Muscle of back (tissue), 11 donors: ENCODE data around the gene EP400. TPM values are rescaled to one million over a fixed set of nuclear protein-coding genes. Genes with fewer than 3 reads are reported as not detected.
"Not testable (repeated sequence)": the region's sequence is repeated elsewhere in the genome, so short reads cannot be mapped to it uniquely, and the experiment has no call there.

Source experiments
- DNase-seq, 3 donors: peaks; one replicate each; pipeline versions ENCODE4 v3.0.0 to v3.0.0-alpha.2; 2013
- polyA plus RNA-seq, 10 donors: library from polyadenylated mRNA; unstranded; fragments of 120-200 nt; gene quantifications; one replicate each; pipeline ENCODE4 v1.2.1, GENCODE V29; 2013; ENCODE audit not compliant: insufficient read length in 10 of 10

EP400 gene
- polyA plus RNA-seq, 10 donors: 18.9 to 31.9 (median 23.4) TPM

DNA sequence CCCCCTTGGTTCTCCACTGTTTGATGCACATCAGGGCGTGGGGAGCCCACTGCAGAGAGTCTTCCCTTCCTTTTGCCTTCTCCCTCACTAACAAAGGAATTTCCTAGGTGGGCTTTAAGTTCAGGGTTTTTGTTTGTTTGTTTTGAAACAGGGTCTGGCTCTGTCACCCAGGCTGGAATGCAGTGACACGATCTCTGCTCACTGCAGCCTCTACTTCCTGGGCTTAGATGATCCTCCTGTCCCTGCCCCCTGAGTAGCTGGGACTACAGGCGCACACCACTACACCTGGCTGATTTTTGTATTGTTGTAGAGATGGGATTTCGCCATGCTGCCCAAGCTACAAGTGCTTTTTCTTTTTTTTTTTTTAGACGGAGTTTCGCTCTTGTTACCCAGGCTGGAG lies 33.8 kb downstream of the EP400 start:
- no peak for DNase-seq

DNA sequence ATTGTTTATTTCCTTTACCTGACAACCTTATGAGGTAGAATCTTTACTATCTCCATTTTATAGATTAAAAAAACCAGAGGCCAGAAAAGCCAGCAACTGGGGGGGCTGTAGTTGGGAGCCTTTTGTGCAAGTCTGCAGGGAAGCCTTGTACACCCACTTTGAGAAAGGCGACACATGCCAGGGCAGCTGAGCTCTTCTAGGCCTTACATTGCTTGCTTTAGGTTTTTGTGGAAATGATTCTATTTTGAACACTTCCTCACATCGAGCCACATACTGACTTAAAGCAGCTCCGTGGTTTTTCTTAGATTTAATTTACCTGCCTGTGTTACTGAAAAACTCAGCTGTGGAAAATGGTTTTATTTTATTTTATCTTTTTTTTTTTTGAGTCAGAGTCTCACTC lies 34.6 kb downstream of the EP400 start:
- no peak for DNase-seq

DNA sequence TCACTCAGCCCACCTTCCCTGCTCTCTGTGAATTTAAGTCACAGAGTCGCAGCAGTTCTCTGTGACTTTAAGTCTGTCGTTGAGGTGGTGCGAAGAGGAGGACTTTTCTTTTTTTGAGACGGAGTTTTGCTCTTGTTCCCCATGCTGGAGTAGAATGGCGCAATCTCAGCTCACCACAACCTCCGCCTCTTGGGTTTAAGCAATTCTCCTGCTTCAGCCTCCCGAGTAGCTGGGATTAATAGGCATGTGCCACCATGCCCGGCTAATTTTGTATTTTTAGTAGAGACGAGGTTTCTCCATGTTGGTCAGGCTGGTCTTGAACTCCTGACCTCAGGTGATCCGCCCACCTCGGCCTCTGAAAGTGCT lies 35.8 kb downstream of the EP400 start:
- DNase-seq: not testable (repeated sequence)

DNA sequence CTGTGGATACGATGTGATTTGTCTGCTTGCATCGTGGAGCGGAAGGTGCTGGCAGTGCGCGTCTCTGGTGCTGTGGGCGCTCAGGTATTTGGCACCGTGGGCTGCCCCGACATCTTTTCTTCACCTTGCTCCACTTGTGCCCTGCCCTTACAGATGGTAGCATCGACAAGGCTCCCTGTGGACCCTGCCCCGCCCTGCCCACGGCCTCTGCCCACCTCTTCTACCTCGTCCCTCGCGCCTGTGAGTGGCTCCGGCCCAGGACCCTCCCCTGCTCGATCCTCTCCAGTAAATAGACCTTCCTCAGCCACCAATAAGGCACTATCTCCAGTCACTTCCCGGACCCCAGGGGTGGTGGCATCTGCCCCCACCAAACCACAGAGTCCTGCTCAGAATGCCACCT lies 36.6 kb downstream of the EP400 start:
- DNase-seq: no peak

DNA sequence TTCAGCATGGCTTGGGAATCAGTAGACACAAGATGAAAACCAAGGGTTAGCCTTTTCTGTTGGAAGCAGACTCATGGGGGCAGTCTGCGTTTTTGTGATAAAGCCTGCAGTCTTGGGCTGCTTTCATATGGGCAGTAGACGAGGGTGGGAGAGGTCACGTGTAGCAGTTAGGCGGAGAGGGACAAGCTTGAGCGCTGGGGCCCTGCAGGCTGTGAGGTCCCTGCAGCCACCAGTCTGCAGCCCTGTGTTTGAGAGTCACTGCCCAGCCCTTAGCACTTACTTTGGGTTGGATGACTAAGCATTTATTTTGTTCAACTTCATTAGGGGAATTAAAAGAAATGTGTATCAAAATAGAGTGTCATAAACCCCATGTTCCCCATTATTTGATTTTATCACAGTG lies 37.2 kb downstream of the EP400 start:
- DNase-seq: no peak

DNA sequence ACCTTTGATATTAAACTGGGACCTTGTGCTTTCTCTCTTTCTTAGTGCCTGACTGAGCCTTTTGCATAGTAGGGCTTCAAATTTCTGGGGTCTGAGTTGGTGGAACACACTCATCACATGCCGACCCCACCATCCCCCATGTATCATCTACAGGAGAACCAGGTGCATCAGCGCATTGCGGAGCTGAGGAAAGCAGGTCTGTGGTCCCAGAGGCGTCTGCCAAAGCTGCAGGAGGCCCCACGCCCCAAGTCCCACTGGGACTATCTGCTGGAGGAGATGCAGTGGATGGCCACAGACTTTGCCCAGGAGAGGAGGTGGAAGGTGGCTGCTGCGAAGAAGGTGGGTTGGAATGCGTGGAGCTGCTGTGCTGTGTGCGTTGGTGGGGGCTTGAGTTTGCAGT lies 37.8 kb downstream of the EP400 start:
- DNase-seq: no peak

DNA sequence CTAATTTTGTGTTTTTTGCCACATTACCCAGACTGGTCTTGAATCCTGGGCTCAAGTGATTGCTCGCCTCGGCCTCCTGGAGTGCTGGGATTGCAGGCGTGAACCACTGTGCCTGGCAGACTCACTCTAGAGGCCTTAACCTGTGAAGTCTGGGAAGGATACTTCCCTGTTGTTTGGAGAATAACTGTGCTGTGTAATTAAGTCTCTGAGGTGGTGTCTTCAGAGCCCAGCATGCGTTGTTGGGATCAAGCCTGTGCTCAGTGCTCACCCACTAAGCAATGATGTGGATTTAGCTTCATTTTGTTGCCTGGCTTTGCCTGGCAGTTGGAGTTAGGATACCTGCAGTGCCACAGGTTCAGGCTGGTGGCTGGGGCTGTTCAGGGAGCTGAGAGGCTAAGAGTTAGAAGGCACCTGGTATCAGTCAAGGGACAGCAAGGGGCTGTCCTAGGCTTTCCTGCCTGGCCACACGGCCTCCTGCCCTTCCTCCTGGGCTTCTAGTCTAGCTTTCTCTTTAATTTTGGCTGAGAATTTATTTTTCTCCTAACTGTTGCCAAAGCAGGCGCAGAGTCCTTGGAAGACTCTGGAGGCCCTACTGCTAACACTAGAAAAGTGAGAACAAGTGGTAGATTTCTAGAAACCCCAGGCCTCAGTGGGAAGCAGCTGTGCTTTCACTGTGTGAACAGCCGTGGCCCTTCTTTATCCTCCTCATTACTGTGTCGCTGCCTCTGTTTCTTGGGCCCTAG lies 38.5 kb downstream of the EP400 start:
- DNase-seq: peak in 2 of 3 donors; percentile 24 to 56

DNA sequence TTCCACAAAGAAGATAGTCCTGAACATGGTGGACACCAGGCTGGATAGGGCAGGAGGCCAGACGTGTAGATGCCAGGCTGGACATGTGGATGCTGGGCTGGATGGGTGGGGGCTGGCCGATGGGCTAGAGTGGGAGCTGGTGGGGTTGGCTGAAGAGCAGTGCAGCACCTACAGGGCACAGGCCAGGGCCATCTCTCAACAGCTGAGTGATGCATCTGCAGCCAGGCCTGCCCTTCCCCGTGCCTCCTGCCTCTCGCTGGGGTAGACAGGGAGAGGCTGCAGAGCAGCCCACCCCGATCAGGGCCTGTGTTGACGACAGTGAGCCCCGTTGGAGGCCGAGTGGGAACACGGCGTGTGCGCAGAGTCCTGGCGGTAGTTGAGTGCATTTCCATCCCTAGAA lies 39.3 kb downstream of the EP400 start:
- no peak for DNase-seq

DNA sequence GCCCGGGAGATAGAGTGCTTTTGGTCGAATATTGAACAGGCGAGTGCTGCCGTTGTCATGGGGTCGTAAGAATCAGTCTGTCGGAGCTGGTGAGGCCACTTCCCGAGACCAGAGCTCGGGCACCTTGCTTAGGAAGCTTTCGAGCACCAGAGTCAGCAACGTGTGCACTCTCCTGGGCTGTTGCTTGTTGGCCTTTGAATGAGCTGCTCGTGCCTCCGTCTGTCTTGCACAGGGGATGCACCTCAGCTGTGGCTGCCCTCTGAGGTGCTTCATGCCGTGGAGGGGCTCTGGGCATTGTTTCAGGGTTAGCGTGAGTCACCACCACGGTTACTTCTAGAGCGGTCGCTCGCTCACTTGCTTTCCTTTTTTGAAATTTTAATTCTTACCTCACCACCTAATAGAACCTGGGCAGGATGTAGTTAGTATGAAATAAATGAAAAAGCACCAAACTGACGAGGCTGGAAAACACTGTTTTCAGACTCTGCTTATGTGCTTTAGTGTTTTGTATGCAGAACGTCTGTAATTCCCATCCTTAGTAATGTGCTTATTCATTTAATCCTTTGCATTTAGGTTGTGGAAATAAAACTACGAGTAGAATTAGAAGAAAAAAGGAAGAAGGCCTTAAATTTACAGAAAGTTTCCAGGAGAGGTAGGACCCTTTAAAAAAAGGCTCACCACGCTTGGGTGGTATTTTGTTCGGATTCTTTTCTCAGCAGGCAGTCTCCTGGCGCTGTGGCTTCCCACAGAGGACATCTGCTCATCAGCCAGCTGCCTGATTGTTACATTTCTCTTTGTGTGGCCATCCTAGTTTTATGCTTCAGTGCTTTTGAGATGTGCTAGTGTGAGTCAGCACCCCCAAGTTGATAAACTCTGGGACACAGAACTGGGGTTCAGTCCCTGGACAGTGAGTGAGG lies 40.6 kb downstream of the EP400 start:
- no peak for DNase-seq

DNA sequence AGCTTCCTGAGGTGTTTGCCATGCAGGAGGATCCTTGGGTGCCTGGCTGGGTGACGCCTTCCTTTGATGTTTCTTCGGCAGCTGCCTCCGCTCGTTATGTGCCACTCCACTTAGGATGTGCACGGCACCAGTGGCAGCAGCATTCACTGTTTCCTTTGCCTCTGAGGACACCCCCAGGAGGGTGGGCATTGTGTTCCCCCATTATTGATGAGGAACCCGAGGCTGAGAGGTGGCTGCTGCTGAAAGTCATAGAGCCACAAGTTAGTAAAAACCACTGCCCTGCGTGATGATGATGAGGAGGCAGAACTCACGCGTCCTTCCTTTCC lies 41.2 kb downstream of the EP400 start:
- no peak for DNase-seq

DNA sequence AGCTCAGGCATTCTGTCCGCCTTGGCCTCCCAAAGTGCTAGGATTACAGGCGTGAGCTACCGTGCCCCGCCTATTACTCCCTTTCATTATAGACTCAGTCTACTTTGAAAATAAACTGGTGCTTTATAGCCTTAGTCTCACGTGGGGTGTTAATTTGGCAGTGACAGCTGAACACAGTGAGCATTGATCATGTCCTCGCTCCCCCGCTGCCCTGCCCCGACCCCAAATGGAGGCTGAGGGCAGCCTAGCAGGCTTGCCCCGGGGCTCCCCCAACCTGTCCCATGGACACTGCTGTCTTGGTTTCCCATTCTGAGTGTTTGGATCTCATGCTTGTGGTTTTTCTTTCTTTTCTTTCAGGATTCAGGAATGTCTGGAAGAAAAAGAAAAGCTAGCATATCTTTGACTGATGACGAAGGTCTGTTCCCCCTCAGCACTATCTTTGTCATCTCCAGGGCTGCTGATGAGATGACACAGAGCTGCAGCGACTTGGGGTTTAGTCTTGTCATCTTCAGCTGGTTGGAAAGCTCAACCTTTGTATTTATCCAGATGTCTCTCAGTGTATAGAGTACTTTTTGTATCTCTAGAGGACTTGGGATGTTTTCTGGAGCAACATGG lies 42.2 kb downstream of the EP400 start:
- DNase-seq: no peak

DNA sequence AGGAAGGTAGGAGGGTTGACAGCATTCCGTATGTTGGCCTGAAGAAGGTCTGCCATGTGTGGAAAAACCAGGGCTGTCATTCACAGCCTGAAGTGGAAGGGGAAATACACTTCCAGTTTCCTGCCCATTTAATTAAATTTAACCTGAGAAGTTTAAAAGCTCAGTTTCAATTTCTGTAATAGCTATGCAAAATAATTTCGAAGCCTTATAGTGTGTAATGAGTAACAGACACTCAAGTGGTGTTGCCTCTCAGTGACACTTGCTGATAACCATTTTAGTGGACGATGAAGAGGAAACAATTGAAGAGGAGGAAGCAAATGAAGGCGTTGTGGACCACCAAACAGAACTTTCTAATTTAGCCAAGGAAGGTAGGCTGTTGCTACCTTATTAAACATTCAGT lies 44.8 kb downstream of the EP400 start:
- no peak for DNase-seq

DNA sequence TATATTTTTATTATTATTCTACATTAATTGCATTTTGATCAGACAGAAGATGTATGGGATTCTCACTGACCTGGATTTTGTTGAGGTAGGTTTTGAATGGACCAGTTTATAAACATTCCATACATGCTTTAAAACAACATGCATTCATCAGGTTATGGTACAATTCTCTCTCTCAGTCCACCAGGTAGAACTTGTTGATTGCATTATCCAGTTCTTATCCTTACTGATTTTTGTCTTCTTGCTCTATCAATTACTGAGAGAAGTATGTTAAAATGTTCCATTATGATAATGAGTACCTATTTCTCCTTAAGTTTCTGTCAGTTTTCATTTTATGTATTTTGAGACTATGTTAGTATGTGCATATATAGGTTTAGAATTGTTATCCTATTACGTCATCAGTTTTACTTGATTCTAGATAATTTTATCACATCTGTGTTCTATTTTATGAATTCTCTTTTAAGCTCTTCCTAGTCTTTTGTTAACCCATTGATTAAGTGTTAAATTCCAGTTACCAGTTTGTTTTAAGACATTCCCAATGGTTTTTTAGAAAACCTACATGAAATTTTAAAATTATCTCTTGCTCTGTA lies 50.6 kb downstream of the EP400 start:
- DNase-seq: no peak

DNA sequence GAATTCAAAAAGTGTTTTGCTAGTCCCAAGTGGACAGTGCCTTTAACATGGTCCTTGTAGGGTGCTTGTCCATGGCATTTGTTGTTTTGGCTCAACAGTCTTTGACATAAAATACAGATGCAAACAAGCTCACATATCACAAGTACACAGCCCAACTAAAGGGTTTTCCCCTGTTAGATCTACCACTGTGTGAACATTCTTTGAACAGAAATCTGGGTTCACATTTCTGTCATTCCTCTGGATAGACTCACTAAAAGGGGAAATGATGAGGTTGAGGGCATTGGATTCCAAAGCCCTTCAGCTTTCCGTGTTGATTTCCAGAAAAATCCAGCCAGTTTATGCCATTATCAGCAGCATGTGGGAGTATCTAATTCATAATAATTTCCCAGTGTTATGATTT lies 54.1 kb downstream of the EP400 start:
- DNase-seq: peak in 1 of 3 donors; percentile 27

DNA sequence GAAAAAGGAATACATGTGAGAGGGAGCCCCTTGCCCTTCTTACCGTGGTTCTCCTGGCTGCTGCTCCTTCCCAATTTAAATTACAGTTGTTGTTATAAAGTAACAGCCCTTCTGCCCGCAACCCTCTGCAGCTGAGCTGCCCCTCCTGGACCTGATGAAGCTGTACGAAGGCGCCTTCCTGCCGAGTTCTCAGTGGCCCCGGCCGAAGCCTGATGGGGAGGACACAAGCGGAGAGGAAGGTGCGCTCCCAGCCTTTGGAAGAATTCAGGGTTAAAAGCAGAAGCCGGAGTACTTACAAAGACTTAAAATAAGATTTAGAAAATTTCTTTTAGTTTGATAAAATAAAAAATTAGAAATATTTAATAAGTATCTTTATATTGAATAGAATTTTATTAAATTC lies 55.2 kb downstream of the EP400 start:
- DNase-seq: no peak

DNA sequence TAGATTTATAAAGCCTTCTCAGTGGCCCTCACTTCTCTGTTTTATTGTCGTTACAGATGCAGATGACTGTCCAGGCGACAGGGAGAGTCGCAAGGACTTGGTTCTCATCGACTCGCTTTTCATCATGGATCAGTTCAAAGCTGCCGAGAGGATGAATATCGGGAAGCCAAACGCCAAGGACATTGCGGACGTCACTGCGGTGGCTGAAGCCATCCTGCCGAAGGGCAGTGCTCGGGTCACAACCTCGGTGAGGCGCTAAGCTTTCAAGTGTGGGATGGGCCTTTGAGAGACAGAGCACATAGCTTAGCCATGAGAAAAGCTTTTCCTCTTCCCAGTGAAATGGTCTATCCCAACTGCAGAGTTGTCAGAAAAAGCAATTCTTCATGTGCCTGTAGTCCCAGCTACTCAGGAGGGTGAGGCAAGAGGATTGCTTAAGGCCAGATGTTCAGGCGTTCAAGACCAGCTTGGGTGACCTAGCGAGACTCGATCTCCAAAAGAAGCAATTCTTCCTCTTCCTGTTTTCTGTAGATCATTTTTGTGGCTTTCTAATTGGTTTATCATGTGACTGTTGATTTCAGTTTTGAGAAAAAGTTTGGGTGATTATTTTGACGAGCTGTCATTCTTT lies 56.4 kb downstream of the EP400 start:
- no peak for DNase-seq

DNA sequence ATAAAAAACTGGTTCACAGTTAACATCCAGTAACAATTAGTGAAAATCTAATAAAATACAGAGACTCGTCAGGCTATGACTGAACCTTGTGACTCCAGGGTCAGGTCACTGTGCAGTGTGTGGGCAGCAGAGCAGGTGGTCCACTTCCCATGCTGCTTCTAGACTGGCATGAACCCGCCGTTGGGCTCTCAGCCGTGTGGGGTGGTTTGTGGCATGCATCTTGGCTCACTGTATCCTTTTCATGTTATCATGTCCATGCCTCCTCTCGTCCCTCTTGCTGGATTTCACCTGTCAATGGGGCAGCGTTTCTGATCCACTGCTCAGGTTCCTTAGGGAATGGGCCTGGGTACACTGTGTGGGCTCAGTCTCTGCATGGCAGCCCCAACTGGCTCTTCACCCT lies 57.3 kb downstream of the EP400 start:
- DNase-seq: no peak

DNA sequence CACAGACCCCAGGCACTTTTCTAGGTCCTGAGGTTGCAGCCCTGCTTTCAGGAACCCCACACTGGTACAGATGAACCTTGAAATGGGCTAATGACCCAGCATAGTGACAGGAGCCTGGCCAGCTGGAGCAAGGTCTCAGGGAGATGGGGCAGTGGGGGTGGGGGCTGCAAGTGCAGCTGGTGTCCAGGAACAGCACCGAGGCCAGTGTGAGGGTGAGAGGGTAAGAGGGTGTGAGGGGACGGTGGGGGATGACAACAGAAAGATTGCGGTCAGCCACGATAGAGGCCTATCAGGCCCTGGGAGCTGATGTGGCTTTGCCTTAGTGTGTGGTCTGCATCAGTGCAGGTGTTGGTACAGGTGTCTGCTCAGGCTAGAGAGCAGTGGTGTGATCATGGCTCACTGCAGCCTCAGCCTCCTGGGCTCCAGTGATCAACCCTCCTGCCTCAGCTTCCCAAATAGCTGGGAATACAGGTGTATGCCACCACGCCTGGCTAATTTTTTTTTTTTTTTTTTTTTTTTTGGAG lies 59.7 kb downstream of the EP400 start:
- no peak for DNase-seq

DNA sequence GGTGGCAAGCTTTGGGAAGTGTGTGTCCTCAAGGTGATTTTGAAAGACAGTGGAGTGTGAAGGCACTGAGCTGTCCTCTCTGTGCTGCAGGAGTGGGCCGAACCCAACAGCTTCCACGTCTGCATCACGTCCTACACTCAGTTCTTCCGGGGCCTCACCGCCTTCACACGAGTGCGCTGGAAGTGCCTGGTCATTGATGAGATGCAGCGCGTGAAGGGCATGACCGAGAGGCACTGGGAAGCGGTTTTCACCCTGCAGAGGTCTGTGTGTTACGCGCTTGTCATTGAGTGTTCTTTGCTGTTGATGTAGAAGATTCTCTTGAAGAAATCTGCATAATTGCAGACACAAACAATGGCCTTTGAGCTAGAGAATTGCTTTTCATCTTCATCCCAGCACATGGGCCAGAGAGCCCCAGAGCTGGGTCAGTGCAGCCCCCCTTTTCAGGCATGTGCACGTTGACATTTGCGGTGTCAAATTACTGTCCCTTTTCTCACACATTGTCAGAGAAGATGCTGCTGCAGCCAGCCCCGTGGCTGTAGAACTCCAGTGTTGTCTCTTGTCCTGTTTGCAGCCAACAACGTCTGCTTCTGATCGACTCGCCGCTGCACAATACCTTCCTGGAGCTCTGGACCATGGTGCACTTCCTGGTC lies 63.3 kb downstream of the EP400 start:
- no peak for DNase-seq

DNA sequence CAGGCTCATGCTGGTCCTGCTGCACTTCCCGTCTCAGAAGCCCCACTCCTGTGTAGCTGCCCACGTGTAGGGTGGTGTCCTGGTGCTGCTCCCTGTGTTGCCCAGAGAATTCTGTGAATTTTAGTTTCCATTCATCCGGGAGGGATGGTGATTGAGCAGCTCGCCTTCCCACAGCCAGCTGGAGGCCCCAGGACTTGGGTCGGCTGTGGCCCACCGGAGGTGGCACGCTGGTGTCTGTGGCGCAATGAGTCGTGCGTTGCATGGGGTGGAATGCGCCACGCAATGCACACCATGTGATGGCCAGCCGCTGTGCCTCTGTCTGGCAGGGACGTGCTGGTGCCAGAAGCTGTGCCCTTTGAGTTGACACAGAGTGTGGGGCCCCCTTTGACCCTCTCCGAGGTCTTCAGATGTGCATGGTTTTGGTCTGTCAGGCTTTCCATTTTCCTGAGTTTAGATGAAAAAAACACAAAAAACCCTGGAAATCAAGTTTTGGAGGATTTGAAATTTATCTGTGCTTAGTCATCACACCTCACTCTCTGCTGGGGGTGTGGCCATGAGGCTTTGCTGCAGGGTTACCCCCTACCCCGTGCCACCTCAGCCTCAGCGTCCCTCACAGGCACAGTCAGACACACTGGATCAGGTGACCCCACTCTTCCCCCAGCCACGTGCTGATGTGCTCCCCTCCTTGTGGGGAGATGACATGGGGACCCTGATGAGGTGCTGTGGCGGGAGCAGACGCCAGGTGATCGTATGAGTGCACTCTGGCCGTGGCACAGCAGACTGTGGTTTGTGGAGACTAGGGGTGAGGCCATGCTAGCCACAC lies 64.6 kb downstream of the EP400 start:
- DNase-seq: no peak

DNA sequence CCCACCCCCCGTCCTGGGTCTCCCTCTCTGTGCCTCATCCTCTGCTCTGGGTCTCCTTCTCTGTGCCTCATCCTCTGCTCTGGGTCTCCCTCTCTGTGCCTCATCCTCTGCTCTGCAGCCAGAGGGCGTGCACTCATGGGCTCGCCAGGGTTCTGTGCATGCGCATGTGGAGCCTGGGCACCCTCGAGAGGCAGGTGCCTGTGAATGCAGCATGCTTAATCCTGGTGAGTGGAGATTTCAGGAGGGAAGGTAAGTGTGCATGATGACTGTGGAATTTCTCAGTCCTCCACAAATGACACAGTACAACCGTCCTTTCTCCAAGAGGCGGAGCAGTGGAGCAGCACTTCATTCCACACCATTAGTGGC lies 65.2 kb downstream of the EP400 start:
- DNase-seq: no peak
